ENCODE measurements around the gene ATAD5.
"Not testable (repeated sequence)": the region's sequence is repeated elsewhere in the genome, so short reads cannot be mapped to it uniquely, and the experiment has no call there.

The ATAD5 gene

DNA sequence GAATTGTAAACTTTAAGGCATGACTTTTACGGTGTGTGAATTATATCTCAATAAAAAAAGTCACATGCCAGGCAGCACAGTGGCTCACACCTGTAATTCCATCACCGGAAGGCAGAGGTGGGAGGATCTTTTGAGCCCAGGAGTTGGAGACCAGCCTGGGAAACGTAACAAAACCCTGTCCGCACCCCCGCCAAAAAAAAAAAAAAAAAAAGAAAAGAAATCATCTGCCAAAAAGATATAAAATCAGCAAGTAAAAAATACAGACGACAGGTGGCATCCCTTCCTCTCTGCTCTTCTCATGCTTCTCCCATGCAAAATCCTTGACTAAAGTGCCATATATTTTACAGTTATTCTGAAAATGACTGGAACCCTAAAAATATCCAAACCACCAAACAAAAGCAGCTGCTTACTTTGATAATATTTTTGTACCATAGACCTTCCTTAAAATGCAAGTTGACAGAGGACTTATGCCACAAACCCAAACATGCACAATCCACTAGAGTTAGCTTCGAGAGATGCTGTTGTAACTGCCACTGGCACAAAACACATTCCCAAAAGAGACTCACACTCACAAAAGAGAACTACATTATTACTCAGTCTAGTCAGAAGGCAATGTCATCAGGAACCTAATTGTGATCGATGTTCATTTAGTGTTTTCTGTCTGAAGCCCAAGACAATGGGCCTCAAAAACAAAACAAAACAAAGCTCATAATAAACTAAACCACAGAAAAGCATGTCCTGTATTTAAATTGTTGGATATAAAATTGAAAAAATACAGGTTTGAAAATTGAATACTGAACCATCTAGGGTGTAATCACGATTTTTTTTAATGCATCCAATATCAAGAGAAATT is 9.7 kb upstream of the ATAD5 start:
- FAIRE-seq = no peak
- DNase-seq (ENCODE audit: insufficient read length, low spot score) = no peak

DNA sequence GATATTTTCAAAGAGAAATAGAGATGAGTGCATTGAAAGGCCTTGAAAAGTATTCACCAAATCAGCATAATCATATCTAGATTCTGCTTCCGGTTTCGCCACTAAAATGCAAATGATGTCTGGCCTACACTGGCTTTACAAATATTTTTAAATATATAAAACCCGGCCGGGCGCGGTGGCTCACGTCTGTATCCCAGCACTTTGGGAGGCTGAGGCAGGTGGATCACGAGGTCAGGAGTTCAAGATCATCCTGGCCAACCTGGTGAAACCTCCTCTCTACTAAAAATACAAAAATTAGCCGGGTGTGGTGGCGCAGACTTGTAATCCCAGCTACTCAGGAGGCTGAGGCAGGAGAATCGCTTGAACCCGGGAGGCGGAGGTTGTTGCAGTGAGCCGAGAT is 8.8 kb upstream of the ATAD5 start:
- FAIRE-seq; DNase-seq (ENCODE audit: insufficient read length, low spot score): not testable (repeated sequence)

DNA sequence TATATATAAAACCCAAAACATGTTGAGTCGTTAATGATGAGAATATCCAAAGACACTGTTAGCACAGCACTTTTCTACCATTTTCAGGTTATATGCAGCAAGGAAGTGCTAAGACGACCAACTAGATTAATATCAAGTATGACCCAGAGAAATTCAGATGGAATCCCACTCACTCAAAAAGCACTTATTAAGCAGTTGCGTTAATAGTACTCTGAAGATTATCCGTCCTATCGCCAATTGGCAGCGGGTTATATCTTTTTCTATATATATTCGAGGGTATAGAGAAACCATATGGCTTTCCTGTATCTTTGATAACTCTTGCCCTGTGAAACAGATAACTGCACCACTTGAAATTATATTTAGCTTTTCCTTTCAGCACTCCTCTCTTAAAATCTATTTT is 8.3 kb upstream of the ATAD5 start:
- no peak for DNase-seq (ENCODE audit: insufficient read length, low spot score)
- FAIRE-seq = no peak

DNA sequence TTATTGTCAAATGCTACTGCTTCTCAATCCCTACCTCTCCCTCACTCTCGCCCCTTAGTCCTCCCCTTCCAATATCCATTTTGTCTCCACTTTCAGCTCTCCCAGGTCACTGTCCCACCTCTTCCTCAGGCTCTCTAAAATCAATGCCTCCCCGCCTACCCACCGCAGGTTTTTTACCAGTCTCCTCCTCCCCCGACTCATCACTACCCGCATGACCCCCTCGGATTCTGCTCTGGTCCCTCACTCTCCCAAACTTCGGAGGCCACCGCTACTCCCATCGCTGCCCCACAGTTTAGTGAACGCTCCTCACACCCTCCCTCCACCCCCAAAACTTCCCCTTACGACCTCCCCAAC is 7.8 kb upstream of the ATAD5 start:
- no peak for FAIRE-seq
- peak; percentile 43 for DNase-seq (ENCODE audit: insufficient read length, low spot score)

DNA sequence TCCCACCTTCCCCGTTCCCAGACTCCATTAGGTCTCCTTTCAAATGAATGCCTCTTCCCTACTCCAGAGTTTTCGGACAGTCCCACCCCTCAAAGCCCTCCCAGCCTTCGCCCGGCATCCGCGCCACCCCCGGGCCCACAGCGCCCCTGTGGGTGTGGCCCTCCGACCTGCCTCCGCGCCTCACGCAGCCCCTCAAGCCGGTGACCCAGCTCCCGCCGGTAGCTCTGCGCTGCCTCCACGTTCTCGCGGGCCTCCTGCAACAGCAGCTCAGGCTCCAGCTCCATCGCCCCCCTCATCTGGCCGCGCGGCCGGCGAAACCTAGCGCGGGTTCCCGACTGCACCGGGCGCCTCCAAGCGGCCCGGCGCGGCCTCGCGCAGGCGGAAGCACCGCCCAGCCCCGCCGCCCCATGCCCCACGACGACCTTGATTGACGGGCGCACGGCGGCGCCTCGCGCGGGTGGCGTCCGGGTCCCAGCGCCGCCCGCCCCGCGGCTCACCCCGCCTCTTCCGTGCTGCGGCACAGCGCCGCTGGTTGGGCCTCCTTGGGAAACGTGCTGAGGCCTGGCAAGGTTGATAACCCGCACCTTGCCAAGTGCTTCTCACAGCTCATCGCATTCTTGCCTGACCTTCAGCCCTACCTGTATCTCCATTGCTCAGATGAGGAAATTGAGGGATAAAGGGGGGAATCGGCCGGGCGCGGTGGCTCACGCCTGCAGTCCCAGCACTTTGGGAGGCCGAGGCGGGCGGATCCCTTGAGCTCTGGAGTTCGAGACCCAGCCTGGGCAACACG is 7.2 kb upstream of the ATAD5 start, which contains the start of gene CRLF3:
Gene CRLF3 (minus strand): TSS at position 337 of the 790 bp plus-strand sequence. CDS start 41 bp downstream, at position 296.
- DNase-seq (ENCODE audit: insufficient read length, low spot score) = peak; percentile 97
- peak; percentile 95 for FAIRE-seq

DNA sequence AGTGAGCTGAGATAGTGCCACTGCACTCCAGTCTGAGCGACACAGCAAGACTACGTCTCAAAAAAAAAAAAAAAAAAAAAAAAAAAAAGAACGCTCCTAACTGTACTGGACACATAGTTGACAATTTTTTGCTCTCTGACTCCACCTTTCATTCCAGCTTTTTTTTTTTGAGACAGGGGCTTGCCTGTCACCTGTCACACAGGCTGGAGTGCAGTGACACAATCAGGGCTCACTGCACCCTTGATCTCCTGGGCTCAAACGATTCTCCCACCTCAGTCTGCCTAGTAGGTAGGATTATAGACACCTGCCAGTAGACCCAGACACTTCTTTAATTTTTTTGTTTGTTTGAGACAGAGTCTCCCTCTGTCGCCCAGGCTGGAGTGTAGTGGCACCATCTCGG is 4.7 kb upstream of the ATAD5 start:
- FAIRE-seq (no peak), DNase-seq (ENCODE audit: insufficient read length, low spot score) (no peak)

DNA sequence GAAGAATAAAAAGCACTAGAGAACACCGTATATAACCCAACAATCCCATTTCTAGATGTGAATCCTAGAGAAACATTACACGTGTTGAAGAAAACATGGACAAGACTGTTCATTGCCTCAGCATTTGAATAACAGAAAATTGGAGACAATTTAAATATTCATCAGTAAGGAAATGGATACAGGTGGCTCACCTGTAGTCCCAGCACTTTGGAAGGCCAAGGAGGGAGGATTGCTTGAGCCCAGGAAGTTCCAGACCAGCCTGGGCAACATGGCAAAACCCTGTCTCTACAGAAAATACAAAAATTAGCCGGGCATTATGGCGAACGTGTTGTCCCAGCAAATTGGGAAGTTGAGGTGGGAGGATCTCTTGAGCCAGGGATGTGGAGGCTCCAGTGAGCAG is 2.7 kb upstream of the ATAD5 start:
- FAIRE-seq (no peak), DNase-seq (ENCODE audit: insufficient read length, low spot score) (no peak)

DNA sequence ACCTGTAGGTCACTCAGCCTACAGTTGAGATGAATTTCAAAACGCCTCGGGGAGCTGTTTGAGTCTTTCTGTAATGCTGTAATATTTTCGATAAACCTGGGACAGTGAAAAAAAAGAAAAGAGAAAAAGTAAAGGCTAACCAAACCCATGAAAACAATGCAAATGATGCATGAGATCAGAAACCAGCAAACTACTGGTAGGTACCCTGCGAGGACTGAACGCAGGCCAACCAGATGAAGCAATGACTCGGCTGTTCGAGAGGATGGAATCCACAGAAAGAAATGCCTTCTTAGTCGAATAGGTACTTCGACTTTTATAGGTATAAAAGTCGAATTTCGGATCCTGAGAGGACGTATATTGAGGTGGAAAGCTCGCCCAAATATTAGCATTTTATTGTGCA is 509 bp upstream of the ATAD5 start:
- DNase-seq (ENCODE audit: insufficient read length, low spot score) = no peak
- FAIRE-seq = no peak

DNA sequence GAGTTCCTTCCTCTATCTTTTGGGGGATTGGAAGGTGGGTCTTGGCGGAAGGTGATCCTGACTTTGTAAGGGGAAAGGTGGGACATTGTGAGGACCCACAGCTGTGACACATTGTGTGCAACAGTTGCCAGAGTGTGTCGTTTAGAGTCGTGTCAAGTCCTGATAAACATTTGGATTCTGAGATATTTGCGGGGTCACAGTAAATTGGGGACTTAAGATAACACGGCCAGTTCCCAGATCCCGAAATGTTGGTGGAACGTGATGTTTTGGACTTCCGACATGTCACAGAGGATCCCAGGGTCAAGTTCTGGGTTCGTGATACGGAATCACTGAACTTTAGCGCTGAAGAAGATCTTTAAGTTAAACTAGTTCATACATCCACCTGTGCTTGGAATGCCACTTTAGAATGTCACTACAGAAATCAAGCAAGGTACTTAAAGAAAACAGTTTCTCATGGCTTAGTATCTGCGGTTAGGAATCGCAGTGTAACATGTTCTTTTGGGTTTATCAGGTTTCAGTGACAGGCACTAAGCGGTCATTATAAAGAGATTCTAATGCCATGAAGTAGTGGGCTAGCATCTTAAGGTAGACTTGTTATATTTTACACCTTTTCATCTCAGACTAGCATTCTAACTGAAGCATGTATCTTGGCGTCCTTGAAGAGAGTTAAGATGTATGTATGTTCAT is 815 bp downstream of the ATAD5 start:
- DNase-seq (ENCODE audit: insufficient read length, low spot score) (no peak), FAIRE-seq (no peak)

DNA sequence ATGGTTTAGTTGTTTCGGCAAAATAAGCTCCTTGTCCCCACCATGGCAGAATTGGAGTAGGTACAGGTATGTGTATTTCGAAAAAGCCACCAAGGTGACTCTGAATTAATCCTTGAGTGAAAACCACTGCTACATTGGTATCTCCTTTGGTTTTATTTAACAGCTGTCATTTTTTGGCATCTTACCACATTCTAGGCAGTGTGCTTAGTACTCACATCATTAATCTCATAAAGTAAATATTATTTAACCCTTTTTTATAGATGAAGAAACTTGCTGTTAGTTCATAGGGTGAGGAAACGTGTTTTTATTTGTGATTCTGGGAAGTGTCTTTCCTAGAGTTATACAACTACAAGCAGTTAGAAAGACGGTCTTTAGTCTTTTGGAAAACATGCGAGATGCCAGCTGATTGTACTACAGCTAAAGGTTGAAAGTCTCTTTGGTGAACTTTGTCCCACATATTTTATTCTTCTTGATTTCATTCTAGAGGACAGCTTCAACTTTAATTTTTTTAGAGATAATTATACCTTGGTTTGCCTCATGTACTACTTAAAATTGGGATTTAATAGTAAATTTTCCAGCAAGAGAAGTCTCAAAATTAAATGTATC is 6.5 kb downstream of the ATAD5 start:
- FAIRE-seq (no peak), DNase-seq (ENCODE audit: insufficient read length, low spot score) (no peak)

DNA sequence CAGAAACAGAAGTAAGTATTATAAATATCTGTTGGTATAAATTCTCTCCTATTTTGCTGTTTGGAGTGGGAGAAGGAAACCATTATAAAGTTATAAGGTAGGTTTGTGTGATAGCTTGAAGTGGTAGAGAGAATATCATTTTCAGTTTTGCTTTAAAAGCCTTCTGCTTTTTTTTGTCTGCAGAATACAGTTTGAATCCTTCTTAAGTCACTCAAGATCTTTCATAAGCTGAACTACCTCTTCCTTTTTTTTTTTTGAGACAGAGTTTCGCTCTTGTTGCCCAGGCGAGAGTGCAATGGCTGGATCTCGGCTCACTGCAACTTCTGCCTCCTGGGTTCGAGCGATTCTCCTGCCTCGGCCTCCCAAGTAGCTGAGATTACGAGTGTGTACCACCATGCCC is 9.0 kb downstream of the ATAD5 start:
- no peak for FAIRE-seq
- DNase-seq (ENCODE audit: insufficient read length, low spot score) = no peak

DNA sequence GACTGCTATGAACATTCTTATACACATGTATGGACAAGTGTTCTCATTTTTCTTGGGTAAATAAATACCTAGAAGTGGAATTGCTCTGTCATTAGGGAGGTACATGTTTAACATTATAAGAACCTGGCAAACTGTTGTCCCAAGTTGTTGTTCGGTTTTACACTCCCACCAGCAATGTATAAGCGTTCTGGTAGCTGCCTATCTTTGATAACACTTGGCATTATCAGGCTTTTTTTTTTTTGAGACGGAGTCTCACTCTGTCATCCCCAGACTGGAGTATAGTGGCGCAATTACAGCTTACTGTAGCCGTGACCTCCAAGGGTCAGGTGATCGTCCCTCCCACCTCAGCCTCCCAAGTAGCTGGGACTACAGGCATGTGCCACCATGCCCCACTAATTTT is 16.3 kb downstream of the ATAD5 start:
- no peak for FAIRE-seq
- no peak for DNase-seq (ENCODE audit: insufficient read length, low spot score)

DNA sequence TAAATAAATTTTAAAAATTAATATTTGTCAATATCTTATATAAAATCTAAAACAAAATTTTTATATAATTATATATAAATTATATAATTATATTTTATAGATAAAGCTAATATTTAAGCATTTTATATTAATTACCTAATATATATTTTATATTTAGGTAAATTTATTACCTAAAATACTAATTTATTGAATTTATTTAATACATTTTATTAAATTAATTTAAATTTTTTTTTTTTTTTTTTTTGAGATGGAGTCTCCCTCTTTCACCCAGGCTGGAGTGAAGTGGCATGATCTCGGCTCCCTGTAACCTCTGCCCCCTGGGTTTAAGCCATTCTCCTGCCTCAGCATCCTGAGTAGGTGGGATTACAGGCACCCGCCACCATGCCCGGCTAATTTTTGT is 22.4 kb downstream of the ATAD5 start:
- DNase-seq (ENCODE audit: insufficient read length, low spot score) = no peak
- no peak for FAIRE-seq

DNA sequence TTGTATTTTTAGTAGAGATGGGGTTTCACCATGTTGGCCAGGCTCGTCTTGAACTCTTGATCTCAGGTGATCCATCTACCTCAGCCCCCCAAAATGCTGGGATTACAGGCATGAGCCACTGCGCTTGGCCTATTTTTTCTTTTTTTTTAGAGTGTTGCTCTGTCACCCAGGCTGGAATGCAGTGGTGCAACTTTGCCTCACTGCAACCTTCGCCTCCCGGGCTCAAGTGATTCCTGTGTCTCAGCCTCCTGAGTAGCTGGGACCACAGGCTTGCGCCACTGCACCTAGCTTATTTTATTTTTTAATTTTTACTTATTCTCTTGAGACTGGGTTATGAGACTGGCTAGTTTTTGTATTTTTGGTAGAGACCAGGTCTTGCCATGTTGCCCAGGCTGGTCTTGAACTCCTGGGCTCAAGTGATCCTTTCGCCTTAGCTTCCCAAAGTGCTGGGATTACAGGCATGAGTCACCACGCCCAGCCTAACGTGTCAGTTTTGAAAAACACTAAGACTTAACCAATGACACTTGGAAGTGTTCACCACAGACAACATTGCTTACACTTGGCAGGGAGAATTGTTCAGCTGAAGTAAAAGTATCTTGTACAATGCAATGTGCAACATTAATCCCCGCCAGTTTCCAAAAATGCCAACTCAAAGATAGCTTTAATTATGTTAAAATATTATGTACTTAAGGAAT is 26.9 kb downstream of the ATAD5 start:
- DNase-seq (ENCODE audit: insufficient read length, low spot score) = no peak
- FAIRE-seq = no peak

DNA sequence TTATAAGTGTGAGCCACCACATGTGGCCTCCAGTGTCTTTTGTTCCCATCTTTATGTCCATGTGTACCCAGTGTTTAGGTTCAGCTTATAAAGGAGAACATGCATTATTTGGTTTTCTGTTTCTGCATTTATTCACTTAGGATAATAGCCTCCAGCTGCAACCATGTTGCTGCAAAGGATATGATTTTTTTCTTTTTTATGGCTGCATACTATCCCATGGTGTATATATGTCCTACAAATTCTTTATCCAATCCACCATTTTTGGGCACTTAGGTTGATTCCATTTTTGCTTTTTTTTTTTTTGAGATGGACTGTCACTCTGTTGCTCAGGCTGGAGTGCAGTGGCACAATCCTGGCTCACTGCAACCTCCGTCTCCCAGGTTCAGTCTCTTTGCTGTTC is 32.9 kb downstream of the ATAD5 start:
- no peak for DNase-seq (ENCODE audit: insufficient read length, low spot score)
- FAIRE-seq = no peak

DNA sequence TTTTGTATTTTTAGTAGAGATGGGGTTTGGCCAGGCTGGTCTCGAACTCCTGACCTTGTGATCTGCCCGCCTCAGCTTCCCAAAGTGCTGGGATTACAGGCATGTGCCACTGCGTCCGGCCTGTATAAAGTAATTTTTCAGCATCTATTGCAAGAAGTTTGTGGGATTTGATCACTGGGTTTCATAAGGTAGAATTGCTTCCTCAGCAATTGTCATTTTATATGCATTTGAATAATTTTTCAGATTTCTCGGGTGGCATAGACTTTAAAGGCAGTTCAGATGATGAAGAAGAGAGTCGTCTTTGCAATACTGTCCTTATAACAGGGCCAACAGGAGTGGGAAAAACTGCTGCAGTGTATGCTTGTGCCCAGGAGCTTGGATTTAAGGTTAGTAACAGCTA is 37.2 kb downstream of the ATAD5 start:
- DNase-seq (ENCODE audit: insufficient read length, low spot score) (no peak), FAIRE-seq (no peak)

DNA sequence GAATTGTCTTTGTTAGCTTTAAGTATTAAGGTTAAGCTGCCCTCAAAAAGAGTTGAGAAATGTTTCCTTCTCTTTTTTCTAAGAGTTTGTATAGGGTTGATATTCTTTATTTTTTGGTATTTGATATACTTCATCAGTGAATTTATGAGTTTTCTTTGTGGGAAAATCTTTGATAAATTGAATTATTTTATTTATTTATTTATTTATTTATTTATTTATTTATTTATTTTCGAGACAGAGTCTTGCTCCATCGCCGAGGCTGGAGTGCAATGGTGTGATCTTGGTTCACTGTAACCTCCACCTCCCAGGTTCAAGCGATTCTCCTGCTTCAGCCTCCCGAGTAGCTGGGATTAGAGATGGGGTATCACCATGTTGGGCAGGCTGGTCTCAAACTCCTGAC is 54.4 kb downstream of the ATAD5 start:
- DNase-seq (ENCODE audit: insufficient read length, low spot score) (no peak), FAIRE-seq (no peak)

DNA sequence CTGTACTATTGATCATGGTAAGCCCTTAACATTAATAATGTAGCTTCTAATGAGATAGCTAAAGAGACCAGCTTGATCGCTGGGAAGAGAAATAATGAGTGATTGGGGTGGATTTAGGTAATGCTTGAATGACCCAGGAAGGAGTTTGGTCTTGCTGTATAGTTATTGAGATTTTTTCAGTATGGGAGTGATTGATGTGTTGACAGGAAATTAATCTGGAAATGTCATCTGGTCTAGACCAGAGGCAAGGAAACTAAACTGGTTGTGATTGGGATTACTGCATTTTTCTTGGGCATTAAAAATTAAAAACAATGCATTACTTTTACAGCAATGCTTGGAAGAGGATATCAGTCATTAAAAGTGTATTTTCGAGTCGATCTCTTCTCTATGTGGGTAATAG is 62.5 kb downstream of the ATAD5 start:
- DNase-seq (ENCODE audit: insufficient read length, low spot score) = no peak
- no peak for FAIRE-seq

DNA sequence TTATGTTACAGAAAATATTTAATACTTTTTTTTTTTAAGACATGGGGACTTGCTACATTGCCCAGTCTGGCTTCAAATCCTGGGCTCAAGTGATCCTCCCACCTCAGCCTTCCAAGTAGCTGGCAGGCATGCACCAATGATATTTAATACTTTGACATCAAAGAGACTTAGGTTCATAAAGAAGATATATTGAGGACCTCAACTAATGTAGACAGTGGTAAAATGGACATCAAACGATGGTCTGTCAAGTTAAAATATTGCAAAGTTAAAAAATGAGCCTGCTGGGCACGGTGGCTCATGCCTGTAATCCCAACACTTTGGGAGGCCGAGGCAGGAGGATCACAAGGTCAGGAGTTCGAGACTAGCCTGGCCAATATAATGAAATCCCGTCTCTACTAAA is 65.5 kb downstream of the ATAD5 start:
- DNase-seq (ENCODE audit: insufficient read length, low spot score) = no peak
- FAIRE-seq = no peak

DNA sequence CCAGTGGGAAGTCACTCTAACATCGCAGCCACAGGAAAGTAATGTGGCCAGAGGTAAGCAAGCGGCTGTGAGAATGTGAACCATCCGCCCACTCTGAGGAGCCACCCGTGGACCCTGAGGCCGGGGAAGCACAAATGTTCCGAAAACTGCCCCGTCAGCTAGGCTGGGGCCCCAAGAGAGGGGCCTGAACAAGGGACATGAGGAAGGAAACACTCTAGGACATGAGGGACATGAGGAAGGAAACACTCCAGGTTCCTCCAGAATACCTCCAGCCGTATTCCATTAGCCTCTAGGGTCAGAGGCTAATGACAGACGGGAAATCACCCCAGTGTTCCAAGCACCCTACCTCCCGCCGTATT is 74.0 kb downstream of the ATAD5 start:
- FAIRE-seq (no peak), DNase-seq (ENCODE audit: insufficient read length, low spot score) (no peak)
